ENCODE results near the gene GPR176.

DNA sequence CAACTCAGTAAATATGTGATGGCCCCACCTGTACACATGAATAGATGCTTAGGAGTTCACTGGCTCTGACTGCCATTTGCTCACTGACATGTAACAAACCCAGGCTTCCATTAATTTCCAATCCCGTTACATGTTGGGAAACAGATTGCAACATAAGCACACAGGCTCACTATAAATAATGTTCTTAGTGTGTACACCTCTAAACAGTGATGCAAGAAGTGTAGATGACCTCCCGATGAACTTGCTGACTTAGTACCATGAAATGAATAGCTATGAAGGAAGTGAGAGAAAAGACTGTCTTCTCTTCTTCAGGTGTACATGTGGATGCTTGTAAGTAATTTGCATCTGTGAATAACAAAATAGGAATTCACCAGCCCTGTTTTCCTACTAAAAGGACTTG lies 116.0 kb downstream of the GPR176 start:
- TF ChIP-seq, protein P1, sequence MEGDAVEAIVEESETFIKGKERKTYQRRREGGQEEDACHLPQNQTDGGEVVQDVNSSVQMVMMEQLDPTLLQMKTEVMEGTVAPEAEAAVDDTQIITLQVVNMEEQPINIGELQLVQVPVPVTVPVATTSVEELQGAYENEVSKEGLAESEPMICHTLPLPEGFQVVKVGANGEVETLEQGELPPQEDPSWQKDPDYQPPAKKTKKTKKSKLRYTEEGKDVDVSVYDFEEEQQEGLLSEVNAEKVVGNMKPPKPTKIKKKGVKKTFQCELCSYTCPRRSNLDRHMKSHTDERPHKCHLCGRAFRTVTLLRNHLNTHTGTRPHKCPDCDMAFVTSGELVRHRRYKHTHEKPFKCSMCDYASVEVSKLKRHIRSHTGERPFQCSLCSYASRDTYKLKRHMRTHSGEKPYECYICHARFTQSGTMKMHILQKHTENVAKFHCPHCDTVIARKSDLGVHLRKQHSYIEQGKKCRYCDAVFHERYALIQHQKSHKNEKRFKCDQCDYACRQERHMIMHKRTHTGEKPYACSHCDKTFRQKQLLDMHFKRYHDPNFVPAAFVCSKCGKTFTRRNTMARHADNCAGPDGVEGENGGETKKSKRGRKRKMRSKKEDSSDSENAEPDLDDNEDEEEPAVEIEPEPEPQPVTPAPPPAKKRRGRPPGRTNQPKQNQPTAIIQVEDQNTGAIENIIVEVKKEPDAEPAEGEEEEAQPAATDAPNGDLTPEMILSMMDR (IDR thresholded peaks at IDR 0.05): no peak
- TF ChIP-seq POLR2A (IDR thresholded peaks at IDR 0.05): no peak

All from thyroid gland (tissue), 4 donors.